Tibial artery (tissue), 4 donors: ENCODE measurements around the gene ZNF532.

ENCODE experiments used
- DNase-seq, 2 donors: peaks; one replicate each; pipeline ENCODE4 v3.0.0-alpha.2; 2019
- H3K27ac ChIP-seq, 2 donors: fragments of 200-600 bp; sonication (generic) in 1 of 2; 1 replicate in 1 of 2; 2 replicates in 1 of 2; pipeline ENCODE4 v1.5.1; 2018 to 2019; ENCODE audit warnings: mild to moderate bottlenecking in 1 of 2
- H3K27me3 ChIP-seq, 2 donors: fragments of 200-600 bp; sonication (generic) in 1 of 2; one replicate each; pipeline versions ENCODE4 v1.5.1 to v1.6.0; 2016 to 2019
- H3K36me3 ChIP-seq, 3 donors: fragments of 200-600 bp; sonication (generic) in 2 of 3; one replicate each; pipeline ENCODE4 v1.5.1; 2016 to 2019; ENCODE audit warnings: mild to moderate bottlenecking in 2 of 3
- H3K4me1 ChIP-seq, 4 donors: fragments of 200-600 bp; sonication (generic) in 2 of 4; 1 replicate in 3 of 4; 2 replicates in 1 of 4; pipeline ENCODE4 v1.5.1; 2016 to 2019
- H3K4me3 ChIP-seq, 2 donors: fragments of 200-600 bp; sonication (generic) in 1 of 2; 1 replicate in 1 of 2; 2 replicates in 1 of 2; pipeline ENCODE4 v1.5.1; 2018 to 2019; ENCODE audit warnings: mild to moderate bottlenecking in 2 of 2
- H3K9me3 ChIP-seq, 3 donors: fragments of 200-600 bp; sonication (generic) in 1 of 3; one replicate each; pipeline ENCODE4 v1.5.1; 2016 to 2019
- CTCF ChIP-seq, 2 experiments: fragments of 200-600 bp in 1 of 2; fragments of 450-650 bp in 1 of 2; IDR thresholded peaks; one replicate each; pipeline ENCODE4 v1.5.1; 2017 to 2019; ENCODE audit warnings: antibody characterized with exemption in 2 of 2, mild to moderate bottlenecking in 1 of 2, moderate library complexity in 1 of 2
- intact Hi-C: fragments of 100-400 bp; cut with DNase I; formaldehyde crosslinking; loops from one replicate; pipeline ENCODE4 v1.15.0; 2023; ENCODE audit warnings: low total_unique reads

ZNF532 gene

GRCh38 chr18:58878640-58879039 lies 14.0 kb downstream of the ZNF532 start:
- intact Hi-C loops: no loop called here
- no peak overlapping the region for H3K27ac ChIP-seq

GRCh38 chr18:58881477-58881876 lies 16.8 kb downstream of the ZNF532 start:
- Histone ChIP-seq H3K27me3 (no peaks in the 10 kb centered on the region), H3K27ac (peak overlapping the region; percentile 60 to 70), H3K4me1 (peaks cover 0 to 53% (median 39%) of the 10 kb centered on the region in 4 donors), H3K36me3 (peaks cover 5 to 24% (median 15%) of the 10 kb centered on the region in 3 donors), H3K9me3 (no peaks in the 10 kb centered on the region), H3K4me3 (no peak overlapping the region)
- no peak for DNase-seq
- intact Hi-C loops: no loop called here
- no peak for TF ChIP-seq CTCF (IDR thresholded peaks at IDR 0.05)

More at GRCh38 chr18:58878640-58879039, 14.0 kb downstream of the ZNF532 start:
- Histone ChIP-seq H3K4me1 (peaks cover 0 to 43% (median 35%) of the 10 kb centered on the region in 4 donors), H3K4me3 (no peak overlapping the region), H3K9me3 (no peaks in the 10 kb centered on the region), H3K36me3 (peaks cover 7 to 31% (median 15%) of the 10 kb centered on the region in 3 donors), H3K27me3 (no peaks in the 10 kb centered on the region)
- TF ChIP-seq CTCF (IDR thresholded peaks at IDR 0.05): no peak
- DNase-seq: no peak

GRCh38 chr18:58882044-58882443 lies 17.4 kb downstream of the ZNF532 start:
- DNase-seq: no peak
- intact Hi-C loops: no loop called here
- Histone ChIP-seq H3K27ac (peak overlapping the region; percentile 60 to 70), H3K27me3 (no peaks in the 10 kb centered on the region), H3K36me3 (peaks cover 4 to 19% (median 15%) of the 10 kb centered on the region in 3 donors), H3K4me3 (no peak overlapping the region), H3K9me3 (no peaks in the 10 kb centered on the region), H3K4me1 (peaks cover 0 to 59% (median 45%) of the 10 kb centered on the region in 4 donors)
- TF ChIP-seq CTCF (IDR thresholded peaks at IDR 0.05): no peak

GRCh38 chr18:58882686-58883085 lies 18.0 kb downstream of the ZNF532 start:
- Histone ChIP-seq H3K27me3 (no peaks in the 10 kb centered on the region), H3K36me3 (peaks cover 4 to 15% (median 15%) of the 10 kb centered on the region in 3 donors), H3K27ac (peak overlapping the region; percentile 60 to 70), H3K9me3 (no peaks in the 10 kb centered on the region), H3K4me3 (no peak overlapping the region), H3K4me1 (peaks cover 0 to 65% (median 48%) of the 10 kb centered on the region in 4 donors)
- TF ChIP-seq CTCF (IDR thresholded peaks at IDR 0.05): no peak
- intact Hi-C loops: no loop called here
- DNase-seq: no peak

GRCh38 chr18:58884680-58885079 lies 20.0 kb downstream of the ZNF532 start:
- TF ChIP-seq CTCF (IDR thresholded peaks at IDR 0.05): no peak
- intact Hi-C loops: no loop called here
- Histone ChIP-seq H3K27me3 (no peaks in the 10 kb centered on the region), H3K4me3 (no peak overlapping the region), H3K4me1 (peaks cover 0 to 81% (median 50%) of the 10 kb centered on the region in 4 donors), H3K9me3 (no peaks in the 10 kb centered on the region), H3K27ac (peak overlapping the region; percentile 69 to 70), H3K36me3 (peaks cover 0 to 7% (median 3%) of the 10 kb centered on the region in 3 donors)
- no peak for DNase-seq

GRCh38 chr18:58886431-58886830 lies 21.8 kb downstream of the ZNF532 start:
- no peak for TF ChIP-seq CTCF (IDR thresholded peaks at IDR 0.05)
- H3K4me1 ChIP-seq: peaks cover 0 to 77% (median 42%) of the 10 kb centered on the region in 4 donors
- no peak overlapping the region for H3K4me3 ChIP-seq
- peaks cover 0 to 10% (median 3%) of the 10 kb centered on the region in 3 donors for H3K36me3 ChIP-seq
- no peak for DNase-seq
- H3K27me3 ChIP-seq: no peaks in the 10 kb centered on the region
- intact Hi-C loops: no loop called here
- H3K9me3 ChIP-seq: no peaks in the 10 kb centered on the region
- peak overlapping the region; percentile 69 to 82 for H3K27ac ChIP-seq
